Kidney epithelial cell (primary cell): ENCODE data around the gene PRIM1. TPM values are rescaled to one million over a fixed set of nuclear protein-coding genes. Genes with fewer than 3 reads are reported as not detected.

Experiments
- DNase-seq: peaks from one replicate; pipeline ENCODE4 v3.0.0-alpha.2; 2010; ENCODE audit warnings: low read depth
- H3K27me3 ChIP-seq: 2 replicates; pipeline ENCODE4 v1.6.0; 2011; ENCODE audit warnings: low read length; ENCODE audit not compliant: control insufficient read depth, insufficient read depth
- H3K36me3 ChIP-seq: 2 replicates; pipeline ENCODE4 v1.5.1; 2011; ENCODE audit warnings: low read length; ENCODE audit not compliant: control insufficient read depth, insufficient read depth
- H3K4me3 ChIP-seq: 2 replicates; pipeline ENCODE4 v1.5.1; 2011; ENCODE audit warnings: low read depth, mild to moderate bottlenecking, control low read depth, low read length
- CTCF ChIP-seq: IDR thresholded peaks from 2 replicates; pipeline ENCODE4 v1.5.1; 2011; ENCODE audit warnings: mild to moderate bottlenecking, moderate library complexity, low read length, control low read depth, inconsistent platforms; ENCODE audit not compliant: insufficient read depth, poor library complexity, severe bottlenecking
- total RNA-seq: library from RNA; depleted of rRNA; stranded (reverse); fragments of >200 nt; gene quantifications from 2 replicates; pipeline ENCODE4 v1.2.3, GENCODE V29; 2015

PRIM1 gene
- total RNA-seq, 1 donor from 2014 or later, result 4.5 TPM

- no peak for TF ChIP-seq CTCF
- no peaks in the 10 kb centered on the region for H3K27me3 ChIP-seq
- H3K4me3 ChIP-seq, result no peak overlapping the region
- no peaks in the 10 kb centered on the region for H3K36me3 ChIP-seq
- DNase-seq, result no peak
Measured at GRCh38 chr12:56787498-56787897, 35.4 kb upstream of the PRIM1 start.

GRCh38 chr12:56785874-56786273 lies 33.8 kb upstream of the PRIM1 start:
- no peak for TF ChIP-seq CTCF
- Histone ChIP-seq H3K27me3 (no peaks in the 10 kb centered on the region), H3K4me3 (no peak overlapping the region), H3K36me3 (no peaks in the 10 kb centered on the region)
- no peak for DNase-seq

GRCh38 chr12:56785141-56785865 lies 33.2 kb upstream of the PRIM1 start:
- Histone ChIP-seq H3K4me3 (no peak overlapping the region), H3K36me3 (no peaks in the 10 kb centered on the region), H3K27me3 (no peaks in the 10 kb centered on the region)
- DNase-seq, result no peak
- TF ChIP-seq CTCF, result no peak

GRCh38 chr12:56781726-56782125 lies 29.6 kb upstream of the PRIM1 start:
- DNase-seq, result no peak

GRCh38 chr12:56778756-56779155 lies 26.6 kb upstream of the PRIM1 start:
- no peaks in the 10 kb centered on the region for H3K27me3 ChIP-seq
- H3K36me3 ChIP-seq, result no peaks in the 10 kb centered on the region
- TF ChIP-seq CTCF, result no peak
- no peak overlapping the region for H3K4me3 ChIP-seq
- DNase-seq, result no peak

More at GRCh38 chr12:56781726-56782125, 29.6 kb upstream of the PRIM1 start:
- Histone ChIP-seq H3K27me3 (no peaks in the 10 kb centered on the region), H3K4me3 (no peak overlapping the region), H3K36me3 (no peaks in the 10 kb centered on the region)
- TF ChIP-seq CTCF, result no peak

GRCh38 chr12:56776654-56777053 lies 24.5 kb upstream of the PRIM1 start:
- no peak for DNase-seq
- no peak for TF ChIP-seq CTCF
- H3K4me3 ChIP-seq, result no peak overlapping the region
- H3K36me3 ChIP-seq, result no peaks in the 10 kb centered on the region
- H3K27me3 ChIP-seq, result no peaks in the 10 kb centered on the region
